Keratinocyte (primary cell): Measurements from ENCODE around the gene ICA1L.

ENCODE experiments used
- CTCF ChIP-seq, 3 experiments: IDR thresholded peaks in 1 of 3; conservative IDR thresholded peaks in 1 of 3; optimal IDR thresholded peaks in 1 of 3; 2 replicates in 2 of 3; 3 replicates in 1 of 3; pipeline versions ENCODE3 to v1.5.1; 2011; ENCODE audit warnings: low read length in 3 of 3, mild to moderate bottlenecking in 3 of 3, moderate library complexity in 2 of 3, control low read depth in 1 of 3, inconsistent platforms in 1 of 3; ENCODE audit not compliant: insufficient read depth in 2 of 3; ENCODE audit errors: extremely low read depth in 1 of 3
- EZH2 ChIP-seq: IDR thresholded peaks from one replicate; pipeline ENCODE4 v1.6.1; 2012; ENCODE audit warnings: inconsistent platforms, mild to moderate bottlenecking, low read length, moderate library complexity

GRCh38 chr2:202817771-202818170, 53.8 kb downstream of the ICA1L start:
- TF ChIP-seq CTCF (optimal IDR thresholded peaks at IDR 0.05 in 1 of 3, IDR thresholded peaks at IDR 0.05 in 1 of 3, conservative IDR thresholded peaks at IDR 0.05 in 1 of 3; ENCODE audit: extremely low read depth in 1 of 3, insufficient read depth in 2 of 3, low read length in 3 of 3) (no peak), EZH2 (no peak)
